NCI-H2196 (cell line): ENCODE data around the gene CDC25A.

ENCODE experiments used
- DNase-seq: peaks from one replicate; lab custom pipeline; 2025; ENCODE audit not compliant: unreplicated experiment; lab: John Stamatoyannopoulos, UW

CDC25A gene

GRCh38 chr3:48196611-48197010 is 8.4 kb upstream of the CDC25A start:
- DNase-seq = no peak

GRCh38 chr3:48194446-48195071 is 6.3 kb upstream of the CDC25A start:
- DNase-seq = peak; percentile 61

- no peak for DNase-seq
Measured at GRCh38 chr3:48190911-48191310, 2.7 kb upstream of the CDC25A start.

GRCh38 chr3:48189321-48189720 is 1.1 kb upstream of the CDC25A start:
- DNase-seq = no peak

- no peak for DNase-seq
Measured at GRCh38 chr3:48187579-48188265, 495 bp downstream of the CDC25A start.

- no peak for DNase-seq
Measured at GRCh38 chr3:48187301-48187578, 977 bp downstream of the CDC25A start.

- DNase-seq = no peak
Measured at GRCh38 chr3:48186631-48187300, 1.5 kb downstream of the CDC25A start.

- no peak for DNase-seq
Measured at GRCh38 chr3:48185129-48185528, 3.1 kb downstream of the CDC25A start.

GRCh38 chr3:48184299-48184698 is 3.9 kb downstream of the CDC25A start:
- DNase-seq = no peak

GRCh38 chr3:48180531-48181253 is 7.5 kb downstream of the CDC25A start:
- no peak for DNase-seq

GRCh38 chr3:48180021-48180420 is 8.2 kb downstream of the CDC25A start:
- no peak for DNase-seq

GRCh38 chr3:48178072-48178471 is 10.1 kb downstream of the CDC25A start:
- DNase-seq = no peak

- DNase-seq = no peak
Measured at GRCh38 chr3:48157950-48158376, 30.3 kb downstream of the CDC25A start.

GRCh38 chr3:48157202-48157840 is 30.9 kb downstream of the CDC25A start:
- no peak for DNase-seq

- no peak for DNase-seq
Measured at GRCh38 chr3:48156163-48156562, 32.1 kb downstream of the CDC25A start.

- no peak for DNase-seq
Measured at GRCh38 chr3:48155122-48155521, 33.1 kb downstream of the CDC25A start.

GRCh38 chr3:48151807-48152427 is 36.3 kb downstream of the CDC25A start:
- no peak for DNase-seq

GRCh38 chr3:48151058-48151806 is 37.0 kb downstream of the CDC25A start:
- peak; percentile 75 for DNase-seq

GRCh38 chr3:48143992-48144391 is 44.2 kb downstream of the CDC25A start:
- no peak for DNase-seq

- DNase-seq = no peak
Measured at GRCh38 chr3:48143567-48143966, 44.6 kb downstream of the CDC25A start.
